B cell (primary cell): ENCODE results near the gene MFN2. TPM values are rescaled to one million over a fixed set of nuclear protein-coding genes. Genes with fewer than 3 reads are reported as not detected.

Experiments
- ATAC-seq: fragments of 200-7000 bp; cut with Tn5 transposase; one replicate; pipeline ENCODE4 v1.10.0; 2021; ENCODE audit warnings: low read depth, mild to moderate bottlenecking, moderate number of reproducible peaks, moderate library complexity
- CTCF ChIA-PET: fragments of 350-600 bp; sonication (Branson Sonifier 250); formaldehyde crosslinking; loops from one replicate; lab custom pipeline; 2021; ENCODE audit warnings: antibody characterized with exemption, inconsistent platforms; lab: Charles Lee
- POLR2A ChIA-PET: fragments of 350-600 bp; sonication (Branson Sonifier 250); formaldehyde crosslinking; loops from one replicate; lab custom pipeline; 2021; ENCODE audit warnings: antibody characterized with exemption; lab: Charles Lee
- DNase-seq: peaks from one replicate; pipeline ENCODE4 v3.0.0; 2013
- H2AFZ ChIP-seq: 2 replicates; pipeline ENCODE4 v1.6.1; 2012; ENCODE audit warnings: mild to moderate bottlenecking, low read depth, low read length; ENCODE audit not compliant: insufficient read depth, poor library complexity, severe bottlenecking
- H3K27ac ChIP-seq, 2 donors: 1 replicate in 1 of 2; 2 replicates in 1 of 2; pipeline ENCODE4 v1.5.1; 2012 to 2013; ENCODE audit warnings: low read length in 2 of 2, mild to moderate bottlenecking in 2 of 2, moderate library complexity in 1 of 2
- H3K27me3 ChIP-seq, 4 experiments: fragments of 200-600 bp in 1 of 4; sonication (generic) in 1 of 4; replicated peaks in 1 of 4; 1 replicate in 2 of 4; 2 replicates in 2 of 4; pipeline versions ENCODE4 v1.6.1 to v1.7.0; 2013 to 2016; ENCODE audit warnings: low read length in 3 of 4, mild to moderate bottlenecking in 2 of 4, mixed read lengths in 1 of 4, moderate library complexity in 1 of 4; ENCODE audit not compliant: insufficient read depth in 4 of 4, control insufficient read depth in 3 of 4; ENCODE audit errors: control extremely low read depth in 1 of 4
- H3K36me3 ChIP-seq, 2 experiments: replicated peaks in 1 of 2; 1 replicate in 1 of 2; 2 replicates in 1 of 2; pipeline versions ENCODE4 v1.6.1 to v1.7.1; 2013; ENCODE audit warnings: low read length in 1 of 2; ENCODE audit not compliant: insufficient read depth in 2 of 2, control insufficient read depth in 1 of 2; ENCODE audit errors: control extremely low read depth in 1 of 2, extremely low read depth in 1 of 2
- H3K4me1 ChIP-seq, 2 donors: fragments of 200-600 bp in 1 of 2; sonication (generic) in 1 of 2; 1 replicate in 1 of 2; 2 replicates in 1 of 2; pipeline versions ENCODE4 v1.5.1 to v1.6.1; 2013 to 2017; ENCODE audit warnings: low read length in 2 of 2; ENCODE audit not compliant: control insufficient read depth in 2 of 2, insufficient read depth in 2 of 2
- H3K4me2 ChIP-seq: replicated peaks from 2 replicates; pipeline ENCODE3; 2012; ENCODE audit warnings: mild to moderate bottlenecking, low read depth, low read length; ENCODE audit not compliant: poor library complexity, severe bottlenecking
- H3K4me3 ChIP-seq, 5 experiments: fragments of 200-600 bp in 1 of 5; sonication (generic) in 1 of 5; 1 replicate in 3 of 5; 2 replicates in 2 of 5; pipeline versions ENCODE4 v1.5.1 to v1.7.0; 2011 to 2016; ENCODE audit warnings: low read length in 4 of 5, mild to moderate bottlenecking in 4 of 5, low read depth in 2 of 5, control low read depth in 1 of 5, moderate library complexity in 1 of 5; ENCODE audit not compliant: insufficient read depth in 1 of 5; ENCODE audit errors: control extremely low read depth in 1 of 5, extremely low read depth in 1 of 5
- H3K79me2 ChIP-seq: fragments of 200-600 bp; sonication (generic); one replicate; pipeline ENCODE4 v1.6.0; 2016; ENCODE audit warnings: low read length; ENCODE audit not compliant: control insufficient read depth, insufficient read depth
- H3K9ac ChIP-seq: fragments of 200-600 bp; sonication (generic); 2 replicates; pipeline ENCODE4 v1.6.1; 2017; ENCODE audit warnings: mild to moderate bottlenecking, low read length, moderate library complexity
- H3K9me3 ChIP-seq, 3 donors: one replicate each; pipeline versions ENCODE4 v1.6.1 to v1.7.1; 2013; ENCODE audit warnings: low read length in 2 of 3; ENCODE audit not compliant: control insufficient read depth in 2 of 3, insufficient read depth in 1 of 3; ENCODE audit errors: control extremely low read depth in 1 of 3
- H4K20me1 ChIP-seq: 2 replicates; pipeline ENCODE4 v1.6.0; 2012; ENCODE audit warnings: mild to moderate bottlenecking, low read length; ENCODE audit not compliant: insufficient read depth, control insufficient read depth, poor library complexity, severe bottlenecking
- H3K27ac Mint-ChIP-seq: one replicate; pipeline ENCODE4 v1.8.0; 2021; ENCODE audit warnings: mixed read lengths
- H3K27me3 Mint-ChIP-seq: one replicate; pipeline ENCODE4 v1.8.0; 2021; ENCODE audit warnings: mixed read lengths
- H3K4me1 Mint-ChIP-seq: one replicate; pipeline ENCODE4 v1.8.0; 2021; ENCODE audit warnings: mixed read lengths
- H3K4me3 Mint-ChIP-seq: one replicate; pipeline ENCODE4 v1.8.0; 2021; ENCODE audit warnings: mixed read lengths
- H3K9me3 Mint-ChIP-seq: one replicate; pipeline ENCODE4 v1.8.0; 2022; ENCODE audit warnings: mixed read lengths; ENCODE audit not compliant: insufficient read depth
- CTCF ChIP-seq: fragments of 200-600 bp; IDR thresholded peaks from one replicate; pipeline ENCODE4 v1.8.0; 2022; ENCODE audit warnings: antibody characterized with exemption, mild to moderate bottlenecking
- EZH2 ChIP-seq: IDR thresholded peaks from 2 replicates; pipeline ENCODE4 v1.6.1; 2012; ENCODE audit warnings: borderline replicate concordance, low read depth, mild to moderate bottlenecking, moderate library complexity, low read length; ENCODE audit not compliant: insufficient read depth, poor library complexity, severe bottlenecking
- WGBS: methylation state at CpG from one replicate; pipeline ENCODE4 v1.1.5; 2013; ENCODE audit warnings: missing lambda C conversion rate; ENCODE audit not compliant: insufficient coverage; 5-methylcytosine and 5-hydroxymethylcytosine counted together
- intact Hi-C: fragments of 100-400 bp; cut with micrococcal nuclease; formaldehyde crosslinking; loops from one replicate; pipeline ENCODE4 v1.10.0; 2022
- polyA plus RNA-seq: library from polyadenylated mRNA; depleted of rRNA; stranded (reverse); fragments of >200 nt; gene quantifications from 2 replicates; pipeline ENCODE4 v1.2.3, GENCODE V29; 2012
- total RNA-seq, 2 donors: library from RNA; stranded (reverse); fragments of 120-200 nt in 1 of 2; gene quantifications; 1 replicate in 1 of 2; 2 replicates in 1 of 2; pipeline versions ENCODE4 v1.2.3 to v1.2.4, GENCODE V29; 2013 to 2022

MFN2 gene
- total and polyA plus RNA-seq, 2 donors (not counting 1 experiment from before 2014, with no cell fraction given), result 24.0 to 50.0 TPM

- Mint-ChIP-seq H3K9me3 (no peaks in the 10 kb centered on the region), H3K4me1 (peaks cover 4% of the 10 kb centered on the region), H3K27me3 (no peaks in the 10 kb centered on the region), H3K4me3 (no peak overlapping the region), H3K27ac (no peak overlapping the region)
- Histone ChIP-seq H3K27me3 (no peaks in the 10 kb centered on the region), H3K9ac (no peak overlapping the region), H3K4me3 (no peak overlapping the region), H3K9me3 (peaks cover 0 to 2% (median 0%) of the 10 kb centered on the region in 3 donors), H3K4me2 (no peak overlapping the region), H3K79me2 (no peaks in the 10 kb centered on the region), H2AFZ (no peak overlapping the region), H4K20me1 (no peaks in the 10 kb centered on the region), H3K27ac (no peak overlapping the region), H3K36me3 (peaks cover 11 to 72% of the 10 kb centered on the region in 2 experiments), H3K4me1 (no peaks in the 10 kb centered on the region)
- POLR2A ChIA-PET, result interaction anchor here (0.5 kb wide), 1 partner anchor 104 kb away, joined by 4 read pairs; no protein-coding TSS in a partner anchor
- intact Hi-C loops, result no loop called here
- CTCF ChIA-PET, result interaction anchor here (2.0 kb wide), 1 partner anchor 74 kb away, joined by 7 read pairs; no protein-coding TSS in a partner anchor
- TF ChIP-seq EZH2 (no peak), CTCF (no peak)
- DNase-seq (no peak), ATAC-seq (no peak)
- 90% methylated on average over 5 of the region's 9 CpGs for WGBS
Observed at GRCh38 chr1:12005488-12006166, 25.4 kb downstream of the MFN2 start.
